ENCODE results near the gene TDRKH. TPM values are rescaled to one million over a fixed set of nuclear protein-coding genes. Genes with fewer than 3 reads are reported as not detected.

TDRKH gene
- total and polyA plus RNA-seq, 2 of the 13 experiments (the other 11 are each of a cell fraction or from before 2014, with no cell fraction given): 3.9 to 5.4 TPM

DNA sequence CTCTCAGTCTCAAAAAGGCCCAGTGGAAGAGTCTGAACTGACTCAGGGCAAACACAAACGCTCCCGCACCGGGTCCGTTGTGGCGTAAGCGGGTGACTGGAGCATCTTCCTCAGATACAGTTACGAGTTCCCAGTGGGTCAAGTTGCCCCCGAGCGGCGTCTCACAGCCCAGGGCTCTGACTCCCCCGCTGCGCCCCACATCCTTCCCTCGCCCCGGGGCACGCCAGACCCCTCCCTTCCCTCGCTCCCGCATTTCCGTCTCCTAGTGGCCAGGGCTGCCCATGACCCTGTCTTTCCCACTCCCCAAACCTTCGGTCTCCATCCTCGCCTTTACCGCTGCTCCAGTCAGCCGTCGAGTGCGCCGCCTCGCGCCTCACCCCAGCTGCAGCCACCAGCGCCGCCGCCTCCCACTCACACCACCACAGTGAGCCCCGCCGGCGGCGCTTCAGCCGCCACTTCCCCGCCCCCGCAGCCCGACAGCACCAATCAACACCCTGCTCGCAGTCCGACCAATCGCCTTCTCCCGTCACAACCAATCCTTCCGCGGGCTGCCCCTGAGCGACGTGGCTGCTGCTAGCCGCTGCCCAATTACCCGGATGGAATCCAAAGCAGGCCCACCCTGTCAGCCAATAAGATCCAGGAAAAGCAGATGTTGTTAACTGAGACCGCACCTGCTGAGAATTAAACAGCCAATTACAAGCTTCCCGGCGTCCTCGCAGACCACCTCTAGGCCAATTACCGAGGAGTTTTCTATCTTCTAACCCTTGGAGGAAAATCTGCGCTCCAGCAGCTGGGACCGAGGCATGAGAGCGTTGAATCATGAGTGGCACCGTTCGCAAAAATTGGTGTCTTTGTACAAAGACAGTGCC lies at the start of gene TDRKH (continued):
- TF ChIP-seq ZBTB26 (CRISPR knock-in tag; IDR thresholded peaks at IDR 0.05; ENCODE audit: borderline replicate concordance) (peak; percentile 49; the same call in 1 of the 2 replicates), XBP1 (CRISPR knock-in tag; IDR thresholded peaks at IDR 0.05) (no peak), PHF8 (CRISPR knock-in tag; IDR thresholded peaks at IDR 0.05) (peak; percentile 71), SAP130 (CRISPR knock-in tag; IDR thresholded peaks at IDR 0.05; ENCODE audit: low read depth) (peak; percentile 86), ZNF160 (CRISPR knock-in tag; IDR thresholded peaks at IDR 0.05) (peak; percentile 52; the same call in 1 of the 2 replicates), ZNF138 (CRISPR knock-in tag; IDR thresholded peaks at IDR 0.05; ENCODE audit: low read depth) (peak; percentile 92), PAWR (CRISPR knock-in tag; IDR thresholded peaks at IDR 0.05; ENCODE audit: borderline replicate concordance) (no peak), NRL (CRISPR knock-in tag; IDR thresholded peaks at IDR 0.05; ENCODE audit: borderline replicate concordance) (peak; percentile 46; the same call in 1 of the 2 replicates), ZNF451 (CRISPR knock-in tag; IDR thresholded peaks at IDR 0.05) (0 out of 2 replicates have a peak, but pooled peaks have one; percentile 15), ZNF430 (CRISPR knock-in tag; IDR thresholded peaks at IDR 0.05) (peak; percentile 72; the same call in 1 of the 2 replicates), ZBTB20 (CRISPR knock-in tag; IDR thresholded peaks at IDR 0.05; ENCODE audit: borderline replicate concordance, low read depth) (peak; percentile 48; the same call in 1 of the 2 replicates), ZNF329 (CRISPR knock-in tag; IDR thresholded peaks at IDR 0.05; ENCODE audit: low read depth) (no peak), ZNF501 (CRISPR knock-in tag; IDR thresholded peaks at IDR 0.05) (peak; percentile 90), FOXC1 (CRISPR knock-in tag; IDR thresholded peaks at IDR 0.05; ENCODE audit: borderline replicate concordance) (0 out of 2 replicates have a peak, but pooled peaks have one; percentile 78), HMGA1 (CRISPR knock-in tag; conservative IDR thresholded peaks at IDR 0.05) (0 out of 2 replicates have a peak, but pooled peaks have one; percentile 12), KLF13 (CRISPR knock-in tag; IDR thresholded peaks at IDR 0.05) (0 out of 2 replicates have a peak, but pooled peaks have one; percentile 64), ARHGAP35 (CRISPR knock-in tag; IDR thresholded peaks at IDR 0.05; ENCODE audit: borderline replicate concordance) (peak; percentile 88), ZNF44 (CRISPR knock-in tag; IDR thresholded peaks at IDR 0.05) (0 out of 2 replicates have a peak, but pooled peaks have one; percentile 33), KLF9 (CRISPR knock-in tag; IDR thresholded peaks at IDR 0.05; ENCODE audit: low read depth) (0 out of 2 replicates have a peak, but pooled peaks have one; percentile 33), ZNF776 (CRISPR knock-in tag; IDR thresholded peaks at IDR 0.05) (no peak), NR0B2 (CRISPR knock-in tag; IDR thresholded peaks at IDR 0.05) (peak; percentile 84)
- TF ChIP-seq, protein P1, sequence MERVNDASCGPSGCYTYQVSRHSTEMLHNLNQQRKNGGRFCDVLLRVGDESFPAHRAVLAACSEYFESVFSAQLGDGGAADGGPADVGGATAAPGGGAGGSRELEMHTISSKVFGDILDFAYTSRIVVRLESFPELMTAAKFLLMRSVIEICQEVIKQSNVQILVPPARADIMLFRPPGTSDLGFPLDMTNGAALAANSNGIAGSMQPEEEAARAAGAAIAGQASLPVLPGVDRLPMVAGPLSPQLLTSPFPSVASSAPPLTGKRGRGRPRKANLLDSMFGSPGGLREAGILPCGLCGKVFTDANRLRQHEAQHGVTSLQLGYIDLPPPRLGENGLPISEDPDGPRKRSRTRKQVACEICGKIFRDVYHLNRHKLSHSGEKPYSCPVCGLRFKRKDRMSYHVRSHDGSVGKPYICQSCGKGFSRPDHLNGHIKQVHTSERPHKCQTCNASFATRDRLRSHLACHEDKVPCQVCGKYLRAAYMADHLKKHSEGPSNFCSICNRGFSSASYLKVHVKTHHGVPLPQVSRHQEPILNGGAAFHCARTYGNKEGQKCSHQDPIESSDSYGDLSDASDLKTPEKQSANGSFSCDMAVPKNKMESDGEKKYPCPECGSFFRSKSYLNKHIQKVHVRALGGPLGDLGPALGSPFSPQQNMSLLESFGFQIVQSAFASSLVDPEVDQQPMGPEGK (CRISPR knock-in tag; IDR thresholded peaks at IDR 0.05): peak; percentile 36; the same call in 1 of the 2 replicates
- TF ChIP-seq, protein P2, sequence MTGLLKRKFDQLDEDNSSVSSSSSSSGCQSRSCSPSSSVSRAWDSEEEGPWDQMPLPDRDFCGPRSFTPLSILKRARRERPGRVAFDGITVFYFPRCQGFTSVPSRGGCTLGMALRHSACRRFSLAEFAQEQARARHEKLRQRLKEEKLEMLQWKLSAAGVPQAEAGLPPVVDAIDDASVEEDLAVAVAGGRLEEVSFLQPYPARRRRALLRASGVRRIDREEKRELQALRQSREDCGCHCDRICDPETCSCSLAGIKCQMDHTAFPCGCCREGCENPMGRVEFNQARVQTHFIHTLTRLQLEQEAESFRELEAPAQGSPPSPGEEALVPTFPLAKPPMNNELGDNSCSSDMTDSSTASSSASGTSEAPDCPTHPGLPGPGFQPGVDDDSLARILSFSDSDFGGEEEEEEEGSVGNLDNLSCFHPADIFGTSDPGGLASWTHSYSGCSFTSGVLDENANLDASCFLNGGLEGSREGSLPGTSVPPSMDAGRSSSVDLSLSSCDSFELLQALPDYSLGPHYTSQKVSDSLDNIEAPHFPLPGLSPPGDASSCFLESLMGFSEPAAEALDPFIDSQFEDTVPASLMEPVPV (CRISPR knock-in tag; IDR thresholded peaks at IDR 0.05): peak; percentile 92
